Fibroblast of lung (primary cell): Measurements from ENCODE around the gene TLE1. TPM values are rescaled to one million over a fixed set of nuclear protein-coding genes. Genes with fewer than 3 reads are reported as not detected.

ENCODE experiments used
- DNase-seq, 2 donors: peaks; one replicate each; pipeline versions ENCODE4 v3.0.0 to v3.0.0-alpha.2; 2010; ENCODE audit warnings: low read depth in 2 of 2
- H2AFZ ChIP-seq: 2 replicates; pipeline ENCODE4 v1.5.1; 2012; ENCODE audit warnings: low read length, control low read depth, inconsistent platforms
- H3K27ac ChIP-seq: 2 replicates; pipeline ENCODE4 v1.5.1; 2011; ENCODE audit warnings: low read length, control low read depth; ENCODE audit not compliant: insufficient read depth
- H3K27me3 ChIP-seq: 2 replicates; pipeline ENCODE4 v1.5.1; 2011; ENCODE audit warnings: mild to moderate bottlenecking, low read length; ENCODE audit not compliant: control insufficient read depth, insufficient read depth
- H3K36me3 ChIP-seq: 2 replicates; pipeline ENCODE4 v1.5.1; 2011; ENCODE audit warnings: low read length; ENCODE audit not compliant: control insufficient read depth, insufficient read depth
- H3K4me1 ChIP-seq: 2 replicates; pipeline ENCODE4 v1.5.1; 2011; ENCODE audit warnings: low read length; ENCODE audit not compliant: control insufficient read depth, insufficient read depth; ENCODE audit errors: extremely low read depth
- H3K4me2 ChIP-seq: 2 replicates; pipeline ENCODE4 v1.5.1; 2011; ENCODE audit warnings: low read length, control low read depth; ENCODE audit not compliant: insufficient read depth; ENCODE audit errors: extremely low read depth
- H3K4me3 ChIP-seq, 4 experiments: fragments of 200-600 bp in 1 of 4; sonication (generic) in 1 of 4; replicated peaks in 1 of 4; 2 replicates each; pipeline ENCODE4 v1.5.1; 2011 to 2016; ENCODE audit warnings: low read length in 4 of 4, low read depth in 3 of 4, mild to moderate bottlenecking in 3 of 4, control low read depth in 2 of 4, inconsistent platforms in 1 of 4, mixed read lengths in 1 of 4; ENCODE audit not compliant: insufficient read depth in 1 of 4; ENCODE audit errors: control extremely low read depth in 1 of 4
- H3K79me2 ChIP-seq: 2 replicates; pipeline ENCODE4 v1.5.1; 2012; ENCODE audit warnings: mild to moderate bottlenecking, low read length, inconsistent platforms; ENCODE audit not compliant: control insufficient read depth, insufficient read depth
- H3K9ac ChIP-seq: 2 replicates; pipeline ENCODE4 v1.5.1; 2011; ENCODE audit warnings: mild to moderate bottlenecking, low read length, control low read depth; ENCODE audit not compliant: insufficient read depth
- H3K9me3 ChIP-seq: 2 replicates; pipeline ENCODE4 v1.5.1; 2012; ENCODE audit warnings: low read depth, low read length; ENCODE audit not compliant: control insufficient read depth, insufficient read depth
- H4K20me1 ChIP-seq: 2 replicates; pipeline ENCODE4 v1.5.1; 2011; ENCODE audit warnings: low read length; ENCODE audit not compliant: control insufficient read depth, insufficient read depth; ENCODE audit errors: extremely low read depth
- EZH2 ChIP-seq: IDR thresholded peaks from 2 replicates; pipeline ENCODE4 v1.5.1; 2012; ENCODE audit warnings: low read length, control low read depth, mild to moderate bottlenecking; ENCODE audit errors: missing control alignments
- polyA plus RNA-seq, 2 donors: library from polyadenylated mRNA; depleted of rRNA in 1 of 2; stranded (reverse) in 1 of 2; unstranded in 1 of 2; fragments of >200 nt; gene quantifications; 2 replicates each; pipeline ENCODE4 v1.2.1, GENCODE V29; 2011 to 2012; ENCODE audit warnings: missing spikeins in 1 of 2
- total RNA-seq: library from RNA; depleted of rRNA; stranded (reverse); fragments of >200 nt; gene quantifications from 2 replicates; pipeline ENCODE4 v1.2.1, GENCODE V29; 2014
- TF ChIP-seq, protein P1 (sequence below), 2 donors: IDR thresholded peaks in 1 of 2; conservative IDR thresholded peaks in 1 of 2; 1 replicate in 1 of 2; 2 replicates in 1 of 2; pipeline ENCODE4 v1.5.1; 2011 to 2012; ENCODE audit warnings: low read length in 2 of 2, control low read depth in 1 of 2, inconsistent platforms in 1 of 2, low read depth in 1 of 2, mild to moderate bottlenecking in 1 of 2

TLE1 gene
- total and polyA plus RNA-seq, 2 donors (not counting 1 experiment from before 2014, with no cell fraction given): 29.3 to 29.7 TPM

DNA sequence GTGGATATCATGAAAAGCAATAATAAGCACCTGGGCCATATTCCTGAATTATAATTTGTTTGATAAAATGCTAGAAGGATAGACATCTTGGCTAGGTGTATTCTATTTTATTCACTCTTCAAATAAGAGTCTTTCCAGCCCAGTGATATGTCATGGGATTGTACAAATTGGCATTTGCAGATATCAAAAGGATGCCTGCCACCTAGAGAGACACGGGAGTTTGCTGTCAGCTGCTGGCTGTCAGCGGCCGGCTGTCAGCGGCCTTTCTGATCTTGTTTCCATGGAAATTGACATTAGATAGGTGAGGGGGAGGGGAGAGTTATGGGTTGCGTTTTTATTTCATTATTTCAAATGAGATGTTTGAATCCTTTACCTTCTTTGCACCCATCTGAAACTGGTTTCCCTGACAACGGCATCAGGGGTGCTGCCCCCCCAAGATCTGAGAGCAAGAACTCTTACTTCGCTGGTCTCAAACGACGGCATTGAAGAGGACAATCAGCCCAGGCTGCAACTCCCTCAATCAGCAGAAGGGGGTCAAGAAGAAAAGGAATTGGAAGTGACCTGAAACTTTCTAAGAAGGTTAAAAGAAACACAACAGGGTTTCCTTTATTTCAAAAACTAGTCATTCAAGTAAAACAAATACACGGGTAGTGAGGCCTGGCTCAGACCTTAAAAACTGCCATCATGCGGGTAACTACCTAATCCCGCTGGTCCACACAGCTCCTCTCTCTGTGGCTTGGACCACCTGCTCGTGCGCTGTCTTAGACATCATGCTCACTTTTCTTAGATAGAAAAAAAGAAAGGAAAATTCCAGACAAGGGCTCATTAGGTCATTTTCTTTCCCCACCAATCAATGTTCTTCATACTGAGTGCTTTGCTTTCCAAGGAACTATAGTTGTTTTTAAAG is 115.7 kb downstream of the TLE1 start:
- Histone ChIP-seq H3K9me3 (no peaks in the 10 kb centered on the region), H3K27me3 (no peaks in the 10 kb centered on the region), H3K9ac (no peak overlapping the region), H4K20me1 (no peaks in the 10 kb centered on the region), H3K79me2 (no peaks in the 10 kb centered on the region), H2AFZ (no peak overlapping the region), H3K4me3 (no peak overlapping the region), H3K36me3 (no peaks in the 10 kb centered on the region), H3K4me2 (no peak overlapping the region), H3K27ac (no peak overlapping the region), H3K4me1 (no peaks in the 10 kb centered on the region)
- no peak for DNase-seq
- TF ChIP-seq EZH2: no peak
- TF ChIP-seq, protein P1, sequence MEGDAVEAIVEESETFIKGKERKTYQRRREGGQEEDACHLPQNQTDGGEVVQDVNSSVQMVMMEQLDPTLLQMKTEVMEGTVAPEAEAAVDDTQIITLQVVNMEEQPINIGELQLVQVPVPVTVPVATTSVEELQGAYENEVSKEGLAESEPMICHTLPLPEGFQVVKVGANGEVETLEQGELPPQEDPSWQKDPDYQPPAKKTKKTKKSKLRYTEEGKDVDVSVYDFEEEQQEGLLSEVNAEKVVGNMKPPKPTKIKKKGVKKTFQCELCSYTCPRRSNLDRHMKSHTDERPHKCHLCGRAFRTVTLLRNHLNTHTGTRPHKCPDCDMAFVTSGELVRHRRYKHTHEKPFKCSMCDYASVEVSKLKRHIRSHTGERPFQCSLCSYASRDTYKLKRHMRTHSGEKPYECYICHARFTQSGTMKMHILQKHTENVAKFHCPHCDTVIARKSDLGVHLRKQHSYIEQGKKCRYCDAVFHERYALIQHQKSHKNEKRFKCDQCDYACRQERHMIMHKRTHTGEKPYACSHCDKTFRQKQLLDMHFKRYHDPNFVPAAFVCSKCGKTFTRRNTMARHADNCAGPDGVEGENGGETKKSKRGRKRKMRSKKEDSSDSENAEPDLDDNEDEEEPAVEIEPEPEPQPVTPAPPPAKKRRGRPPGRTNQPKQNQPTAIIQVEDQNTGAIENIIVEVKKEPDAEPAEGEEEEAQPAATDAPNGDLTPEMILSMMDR (conservative IDR thresholded peaks at IDR 0.05 in 1 of 2, IDR thresholded peaks at IDR 0.05 in 1 of 2; ENCODE audit: low read depth in 1 of 2, low read length in 2 of 2): no peak

- H3K9me3 ChIP-seq: no peaks in the 10 kb centered on the region
- H3K4me3 ChIP-seq: no peak overlapping the region
- H4K20me1 ChIP-seq: no peaks in the 10 kb centered on the region
- H3K27me3 ChIP-seq: no peaks in the 10 kb centered on the region
- no peak for DNase-seq
- no peaks in the 10 kb centered on the region for H3K79me2 ChIP-seq
- no peaks in the 10 kb centered on the region for H3K36me3 ChIP-seq
- no peak for TF ChIP-seq EZH2
- TF ChIP-seq, protein P1 (conservative IDR thresholded peaks at IDR 0.05 in 1 of 2, IDR thresholded peaks at IDR 0.05 in 1 of 2; ENCODE audit: low read depth in 1 of 2, low read length in 2 of 2): no peak
- H3K27ac ChIP-seq: no peak overlapping the region
- no peak overlapping the region for H3K9ac ChIP-seq
- no peak overlapping the region for H2AFZ ChIP-seq
- H3K4me2 ChIP-seq: no peak overlapping the region
- H3K4me1 ChIP-seq: no peaks in the 10 kb centered on the region
Observed at GRCh38 chr9:81570083-81570482, 119.3 kb downstream of the TLE1 start.

DNA sequence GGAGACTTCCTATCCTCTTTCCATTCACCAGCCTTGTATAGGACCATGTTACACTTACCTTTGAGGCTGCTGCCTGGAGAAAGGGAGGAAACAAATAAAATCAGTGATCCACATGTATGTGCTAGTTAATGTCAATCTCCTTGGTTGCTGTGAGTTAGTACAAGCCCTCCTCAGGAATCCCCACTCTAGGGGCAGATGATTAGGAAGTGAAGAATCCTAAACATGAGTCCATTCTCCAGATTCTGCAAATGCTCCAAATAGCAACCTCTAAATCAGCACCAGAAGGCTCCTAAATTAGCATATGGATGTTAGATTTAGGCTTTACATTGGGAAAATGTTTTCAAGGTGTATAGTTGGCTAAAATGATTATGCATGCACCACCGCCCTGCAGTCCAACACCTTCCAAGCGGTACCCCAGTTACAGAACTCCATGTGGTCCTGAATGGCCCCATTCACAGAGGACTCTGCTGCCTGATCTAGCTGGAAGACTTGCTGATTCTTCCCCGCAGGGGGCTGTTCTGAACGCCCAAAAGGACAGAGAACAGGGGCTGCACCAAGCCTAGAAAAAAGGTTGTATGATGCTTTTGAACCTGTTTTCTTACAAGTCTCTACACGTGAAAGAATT is 123.2 kb downstream of the TLE1 start:
- no peaks in the 10 kb centered on the region for H3K27me3 ChIP-seq
- no peaks in the 10 kb centered on the region for H3K9me3 ChIP-seq
- DNase-seq: peak in 1 of 2 donors; percentile 27
- H3K36me3 ChIP-seq: no peaks in the 10 kb centered on the region
- H3K27ac ChIP-seq: no peak overlapping the region
- H3K4me1 ChIP-seq: peaks cover 8% of the 10 kb centered on the region
- no peak for TF ChIP-seq EZH2
- TF ChIP-seq, protein P1 (conservative IDR thresholded peaks at IDR 0.05 in 1 of 2, IDR thresholded peaks at IDR 0.05 in 1 of 2; ENCODE audit: low read depth in 1 of 2, low read length in 2 of 2): no peak
- no peak overlapping the region for H3K4me3 ChIP-seq
- no peaks in the 10 kb centered on the region for H3K79me2 ChIP-seq
- H4K20me1 ChIP-seq: no peaks in the 10 kb centered on the region
- H3K4me2 ChIP-seq: no peak overlapping the region
- no peak overlapping the region for H3K9ac ChIP-seq
- no peak overlapping the region for H2AFZ ChIP-seq
